GM12878 (cell line): Measurements from ENCODE around the gene PFN3. TPM values are rescaled to one million over a fixed set of nuclear protein-coding genes. Genes with fewer than 3 reads are reported as not detected.

Experiments used
- ATAC-seq: fragments of 200-7000 bp; cut with Tn5 transposase; 3 replicates; pipeline ENCODE4 v1.9.1; 2020; ENCODE audit warnings: mild to moderate bottlenecking, moderate library complexity
- BruUV-seq: library from RNA; stranded (reverse); fragments of 400-500 nt; replicated peaks from 2 replicates; lab custom pipeline; 2021; lab: Mats Ljungman, UMichigan
- CTCF ChIA-PET: fragments of 300-600 bp; sonication (Branson Sonifier 250); formaldehyde crosslinking; extraction: SDS; loops from one replicate; lab custom pipeline; 2021; ENCODE audit warnings: inconsistent platforms; lab: Yijun Ruan, JAX
- POLR2A ChIA-PET: fragments of 350-600 bp; formaldehyde crosslinking; extraction: SDS; loops from one replicate; lab custom pipeline; 2021; ENCODE audit warnings: inconsistent platforms; lab: Charles Lee
- RAD21 ChIA-PET: fragments of 300-600 bp; sonication (Branson Sonifier 250); formaldehyde crosslinking; loops from one replicate; lab custom pipeline; 2023; ENCODE audit warnings: antibody characterized with exemption; ENCODE audit not compliant: unreplicated experiment; lab: Charles Lee
- SMC1A ChIA-PET: fragments of 300-600 bp; sonication (Branson Sonifier 250); formaldehyde crosslinking; loops from one replicate; lab custom pipeline; 2023; ENCODE audit not compliant: unreplicated experiment, uncharacterized antibody; lab: Charles Lee
- DNase-seq: peaks from one replicate; pipeline ENCODE4 v3.0.0-alpha.2; 2011; ENCODE audit warnings: low read depth, low spot score
- FAIRE-seq: peaks from 3 replicates; lab custom pipeline; 2011; peaks lifted over from hg19 to GRCh38; lab: Jason Lieb, UNC
- H2AFZ ChIP-seq: 2 replicates; pipeline ENCODE4 v1.6.0; 2011; ENCODE audit warnings: low read depth, low read length, control low read depth; ENCODE audit not compliant: control insufficient read depth
- H3K27ac ChIP-seq: 2 replicates; pipeline ENCODE4 v1.5.1; 2011; ENCODE audit warnings: control low read depth; ENCODE audit not compliant: control insufficient read depth, insufficient read depth
- H3K27me3 ChIP-seq, 2 experiments: replicated peaks in 1 of 2; 2 replicates each; pipeline versions ENCODE4 v1.6.0 to v1.6.1; 2011; ENCODE audit warnings: low read length in 1 of 2; ENCODE audit not compliant: control insufficient read depth in 2 of 2, insufficient read depth in 2 of 2
- H3K36me3 ChIP-seq, 2 experiments: 2 replicates each; pipeline ENCODE4 v1.5.1; 2011; ENCODE audit warnings: low read length in 1 of 2; ENCODE audit not compliant: control insufficient read depth in 2 of 2, insufficient read depth in 2 of 2
- H3K4me1 ChIP-seq: 2 replicates; pipeline ENCODE4 v1.6.1; 2011; ENCODE audit warnings: mild to moderate bottlenecking, low read length, moderate library complexity, mixed read lengths; ENCODE audit not compliant: control insufficient read depth, insufficient read depth
- H3K4me2 ChIP-seq: 2 replicates; pipeline ENCODE4 v1.6.0; 2011; ENCODE audit warnings: control low read depth; ENCODE audit not compliant: control insufficient read depth, insufficient read depth
- H3K4me3 ChIP-seq: fragments of 200-600 bp; sonication (generic); 2 replicates; pipeline ENCODE4 v1.5.1; 2016
- H3K79me2 ChIP-seq: 2 replicates; pipeline ENCODE4 v1.6.0; 2011; ENCODE audit warnings: low read length; ENCODE audit not compliant: control insufficient read depth, insufficient read depth
- H3K9ac ChIP-seq: 2 replicates; pipeline ENCODE4 v1.8.0; 2011; ENCODE audit warnings: low read length, control low read depth, mixed read lengths; ENCODE audit not compliant: control insufficient read depth, insufficient read depth
- H3K9me3 ChIP-seq: replicated peaks from 3 replicates; pipeline ENCODE4 v1.5.1; 2011; ENCODE audit warnings: mild to moderate bottlenecking, low read length; ENCODE audit not compliant: control insufficient read depth, insufficient read depth
- H4K20me1 ChIP-seq: 2 replicates; pipeline ENCODE4 v1.6.0; 2011; ENCODE audit not compliant: control insufficient read depth, insufficient read depth
- ASH2L ChIP-seq: fragments of 300-600, 200-600 bp; sonication (generic); IDR thresholded peaks from 2 replicates; pipeline ENCODE4 v1.6.1; 2017; ENCODE audit warnings: low read depth, mild to moderate bottlenecking, borderline replicate concordance
- ATF3 ChIP-seq: IDR thresholded peaks from 2 replicates; pipeline ENCODE4 v1.6.1; 2011; ENCODE audit warnings: low read depth, mild to moderate bottlenecking, low read length, moderate library complexity, borderline replicate concordance; ENCODE audit errors: extremely low read depth
- BACH1 ChIP-seq: fragments of 450-650 bp; IDR thresholded peaks from 2 replicates; pipeline ENCODE4 v1.6.1; 2017; ENCODE audit warnings: mild to moderate bottlenecking, borderline replicate concordance
- BRCA1 ChIP-seq: IDR thresholded peaks from 2 replicates; pipeline ENCODE4 v1.6.1; 2011; ENCODE audit warnings: low read depth, low read length, improper control_type of control experiment
- ELK1 ChIP-seq: IDR thresholded peaks from 2 replicates; pipeline ENCODE4 v1.6.1; 2012; ENCODE audit warnings: low read depth, low read length, improper control_type of control experiment
- GATAD2B ChIP-seq: fragments of 450-650 bp; conservative IDR thresholded peaks from 2 replicates; pipeline ENCODE4 v1.6.1; 2017; ENCODE audit warnings: low read depth, mild to moderate bottlenecking, moderate library complexity
- IRF4 ChIP-seq: IDR thresholded peaks from 2 replicates; pipeline ENCODE4 v1.6.1; 2011; ENCODE audit warnings: low read depth, low read length
- IRF5 ChIP-seq: fragments of 450-650 bp; IDR thresholded peaks from 2 replicates; pipeline ENCODE4 v1.6.1; 2017; ENCODE audit warnings: borderline replicate concordance
- KDM1A ChIP-seq: fragments of 200-600 bp; sonication (generic); IDR thresholded peaks from 2 replicates; pipeline ENCODE4 v1.6.1; 2016; ENCODE audit warnings: borderline replicate concordance
- NR2C1 ChIP-seq: fragments of 450-650 bp; IDR thresholded peaks from 2 replicates; pipeline ENCODE4 v1.6.1; 2017; ENCODE audit warnings: antibody characterized with exemption, mild to moderate bottlenecking, moderate library complexity
- NRF1 ChIP-seq: conservative IDR thresholded peaks from 2 replicates; pipeline ENCODE4 v1.6.1; 2011; ENCODE audit warnings: mild to moderate bottlenecking, low read depth, low read length, improper control_type of control experiment
- PKNOX1 ChIP-seq: fragments of 450-650 bp; IDR thresholded peaks from 2 replicates; pipeline ENCODE4 v1.6.1; 2016; ENCODE audit warnings: mild to moderate bottlenecking
- PRDM15 ChIP-seq: fragments of 450-650 bp; formaldehyde crosslinking; IDR thresholded peaks from 2 replicates; pipeline ENCODE4 v1.4.0; 2020; ENCODE audit warnings: mild to moderate bottlenecking, moderate library complexity
- RBBP5 ChIP-seq: fragments of 200-600 bp; sonication (generic); conservative IDR thresholded peaks from 2 replicates; pipeline ENCODE4 v1.6.1; 2016
- ZNF384 ChIP-seq: IDR thresholded peaks from 2 replicates; pipeline ENCODE4 v1.6.1; 2012; ENCODE audit warnings: low read depth, mild to moderate bottlenecking, low read length, improper control_type of control experiment, borderline replicate concordance
- WGBS: methylation state at CpG from one replicate; pipeline ENCODE4 v1.1.6; 2016; ENCODE audit warnings: low lambda C conversion rate; ENCODE audit not compliant: insufficient replicate concordance, insufficient coverage; ENCODE audit errors: missing lambda C conversion rate; 5-methylcytosine and 5-hydroxymethylcytosine counted together
- in situ Hi-C: fragments of 300-500 bp; cut with MboI; formaldehyde crosslinking; loops from 9 replicates; pipeline ENCODE4 v1.14.3; 2018; ENCODE audit warnings: mixed read lengths
- intact Hi-C: fragments of 100-400 bp; cut with micrococcal nuclease; formaldehyde crosslinking; loops from one replicate; pipeline ENCODE4 v1.14.2; 2022; ENCODE audit not compliant: unreplicated experiment
- polyA plus RNA-seq, 11 experiments: library from polyadenylated mRNA; depleted of rRNA in 4 of 11; unstranded in 6 of 11; stranded (reverse) in 5 of 11; fragments of >200 nt; fragmentation: Nextera tagmentation in 4 of 11; fragmentation: Illumina TruSeq in 1 of 11; extraction: Ambion mirVana in 4 of 11; extraction: Trizol in 1 of 11; gene quantifications; 1 replicate in 1 of 11; 2 replicates in 10 of 11; pipeline versions ENCODE4 v1.2.1 to v1.2.3, GENCODE V29; 2011 to 2016; ENCODE audit warnings: inconsistent platforms in 2 of 11, missing spikeins in 2 of 11, low read depth in 1 of 11
- total RNA-seq, 4 experiments: library from RNA; depleted of rRNA in 3 of 4; stranded (reverse); fragments of >200 nt in 3 of 4; fragmentation: Illumina TruSeq in 1 of 4; extraction: Trizol in 1 of 4; gene quantifications; 2 replicates each; pipeline versions ENCODE4 v1.2.1 to v1.2.3, GENCODE V29; 2013 to 2021

The PFN3 gene
- total and polyA plus RNA-seq, 10 of the 15 experiments (the other 5 are each of a cell fraction or from before 2014, with no cell fraction given), result not detected

- Histone ChIP-seq H3K9me3 (no peaks in the 10 kb centered on the region), H4K20me1 (no peaks in the 10 kb centered on the region), H3K36me3 (peaks cover 14% of the 10 kb centered on the region in 2 experiments), H3K27ac (no peak overlapping the region), H2AFZ (no peak overlapping the region), H3K79me2 (peaks cover 19% of the 10 kb centered on the region), H3K9ac (no peak overlapping the region), H3K4me1 (peaks cover 50% of the 10 kb centered on the region), H3K4me2 (no peak overlapping the region), H3K4me3 (no peak overlapping the region), H3K27me3 (no peaks in the 10 kb centered on the region)
- in situ Hi-C loops (no loop called here), intact Hi-C loops (no loop called here)
- FAIRE-seq (no peak), ATAC-seq (no peak), DNase-seq (no peak)
- ChIA-PET POLR2A (interaction anchor here (0.6 to 2.7 kb wide), 8 partner anchors 8 to 134 kb away, joined by 3 to 11 read pairs (median 4); partner anchors contain the start of gene RGS14), SMC1A (interaction anchor here (0.7 to 2.6 kb wide), 7 partner anchors 10 to 58 kb away, joined by 3 to 25 read pairs (median 7); partner anchors contain the start of genes LMAN2 and RGS14), RAD21 (interaction anchor here (0.6 to 3.0 kb wide), 9 partner anchors 9 to 50 kb away, joined by 3 to 46 read pairs (median 4); partner anchors contain the start of gene LMAN2), CTCF (interaction anchor here (1.0 to 6.0 kb wide), 18 partner anchors 7 to 87 kb away, joined by 3 to 88 read pairs (median 6); partner anchors contain the start of genes GRK6, LMAN2, MXD3 and RGS14)
- WGBS, result 95% methylated on average over 29 of the region's 29 CpGs
- BruUV-seq, result no TSS peak
- TF ChIP-seq NRF1, result no peak
- TF ChIP-seq ASH2L, result no peak
- no peak for TF ChIP-seq IRF5
- TF ChIP-seq PKNOX1, result no peak
- no peak for TF ChIP-seq BACH1
- no peak for TF ChIP-seq GATAD2B
- TF ChIP-seq BRCA1, result no peak
- TF ChIP-seq KDM1A, result no peak
- no peak for TF ChIP-seq ATF3
- no peak for TF ChIP-seq IRF4
- TF ChIP-seq ZNF384, result no peak
- no peak for TF ChIP-seq ELK1
- TF ChIP-seq RBBP5, result no peak
- TF ChIP-seq NR2C1, result no peak
- TF ChIP-seq PRDM15 (CRISPR knock-in tag), result no peak
These were observed 32.2 kb downstream of the PFN3 start for GRCh38 chr5:177367981-177368868.
